ENCODE data around the gene NCL.

GRCh38 chr2:231463698-231464575 is at the start of gene NCL:
- TF ChIP-seq, protein P1, sequence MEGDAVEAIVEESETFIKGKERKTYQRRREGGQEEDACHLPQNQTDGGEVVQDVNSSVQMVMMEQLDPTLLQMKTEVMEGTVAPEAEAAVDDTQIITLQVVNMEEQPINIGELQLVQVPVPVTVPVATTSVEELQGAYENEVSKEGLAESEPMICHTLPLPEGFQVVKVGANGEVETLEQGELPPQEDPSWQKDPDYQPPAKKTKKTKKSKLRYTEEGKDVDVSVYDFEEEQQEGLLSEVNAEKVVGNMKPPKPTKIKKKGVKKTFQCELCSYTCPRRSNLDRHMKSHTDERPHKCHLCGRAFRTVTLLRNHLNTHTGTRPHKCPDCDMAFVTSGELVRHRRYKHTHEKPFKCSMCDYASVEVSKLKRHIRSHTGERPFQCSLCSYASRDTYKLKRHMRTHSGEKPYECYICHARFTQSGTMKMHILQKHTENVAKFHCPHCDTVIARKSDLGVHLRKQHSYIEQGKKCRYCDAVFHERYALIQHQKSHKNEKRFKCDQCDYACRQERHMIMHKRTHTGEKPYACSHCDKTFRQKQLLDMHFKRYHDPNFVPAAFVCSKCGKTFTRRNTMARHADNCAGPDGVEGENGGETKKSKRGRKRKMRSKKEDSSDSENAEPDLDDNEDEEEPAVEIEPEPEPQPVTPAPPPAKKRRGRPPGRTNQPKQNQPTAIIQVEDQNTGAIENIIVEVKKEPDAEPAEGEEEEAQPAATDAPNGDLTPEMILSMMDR (IDR thresholded peaks at IDR 0.05) = no peak
- no peak for TF ChIP-seq EZH2 (IDR thresholded peaks at IDR 0.05)
- TF ChIP-seq EZH2phosphoT487 (IDR thresholded peaks at IDR 0.05) = no peak

Data from neural progenitor cell (in vitro differentiated cells).